Measurements from ENCODE around the gene NAE1. TPM values are rescaled to one million over a fixed set of nuclear protein-coding genes. Genes with fewer than 3 reads are reported as not detected.

NAE1 gene
- total RNA-seq, 1 experiment from 2014 or later: 123 TPM

GRCh38 chr16:66798161-66798560, 32.6 kb downstream of the NAE1 start:
- ChIA-PET CTCF (interaction anchor here (1.0 kb wide), 1 partner anchor 32 kb away, joined by 4 read pairs; the partner anchor contains the start of gene NAE1), POLR2A (no interaction called here), RAD21 (ENCODE audit: low non-redundant PET in 1 of 2, low total read pairs in 2 of 2, uncharacterized antibody in 2 of 2, unreplicated experiment in 2 of 2) (interaction anchor here in 1 of 2 experiments (0.6 kb wide), 1 partner anchor 83 kb away, joined by 6 read pairs; no protein-coding TSS in a partner anchor)
- Histone ChIP-seq H3K4me1 (ENCODE audit: control insufficient read depth in 1 of 2, insufficient read depth in 2 of 2, low read length in 2 of 2) (no peaks in the 10 kb centered on the region), H3K9me2 (ENCODE audit: insufficient read depth) (no peaks in the 10 kb centered on the region), H3K27me3 (ENCODE audit: insufficient read depth, low read length) (no peaks in the 10 kb centered on the region), H3K4me3 (replicated peaks in 1 of 2; ENCODE audit: low read depth in 1 of 2, low read length in 2 of 2) (no peak overlapping the region), H3K9ac (ENCODE audit: low read length) (no peak overlapping the region), H3K4me2 (ENCODE audit: low read length) (no peak overlapping the region), H4K20me1 (ENCODE audit: insufficient read depth) (no peaks in the 10 kb centered on the region), H3K36me3 (ENCODE audit: control insufficient read depth in 1 of 2, insufficient read depth in 2 of 2, low read length in 2 of 2) (peaks cover 3 to 6% of the 10 kb centered on the region in 2 experiments; a peak in 3 of 4 replicates), H3K9me3 (ENCODE audit: control insufficient read depth in 1 of 2, insufficient read depth in 1 of 2, low read depth in 1 of 2, low read length in 2 of 2) (no peaks in the 10 kb centered on the region), H2AFZ (ENCODE audit: low read depth, low read length, poor library complexity, severe bottlenecking) (no peak overlapping the region), H3K27ac (ENCODE audit: low read depth, low read length) (no peak overlapping the region), H3K79me2 (ENCODE audit: insufficient read depth, low read length) (no peaks in the 10 kb centered on the region)
- DNase-seq (ENCODE audit: low read depth, low spot score): no peak
- TF ChIP-seq REST (IDR thresholded peaks at IDR 0.05; ENCODE audit: low read depth) (no peak), SP1 (IDR thresholded peaks at IDR 0.05; ENCODE audit: low read depth) (no peak), CEBPB (IDR thresholded peaks at IDR 0.05; ENCODE audit: low read depth) (no peak), CTCF (IDR thresholded peaks at IDR 0.05 in 2 of 3, conservative IDR thresholded peaks at IDR 0.05 in 1 of 3; ENCODE audit: borderline replicate concordance in 1 of 3, insufficient read depth in 1 of 3, low read depth in 2 of 3, low read length in 2 of 3) (no peak), ZNF274 (IDR thresholded peaks at IDR 0.05; ENCODE audit: low read depth, low read length) (no peak), CBX3 (IDR thresholded peaks at IDR 0.05; ENCODE audit: low read depth) (no peak), SIN3A (IDR thresholded peaks at IDR 0.05; ENCODE audit: low read depth) (no peak), ZFX (IDR thresholded peaks at IDR 0.05) (no peak), RAD21 (IDR thresholded peaks at IDR 0.05; ENCODE audit: low read depth) (no peak), EGR1 (IDR thresholded peaks at IDR 0.05; ENCODE audit: low read depth) (no peak), ATF3 (IDR thresholded peaks at IDR 0.05) (no peak), YY1 (IDR thresholded peaks at IDR 0.05; ENCODE audit: extremely low read depth, insufficient replicate concordance, low read depth, low read length) (no peak), FOSL1 (IDR thresholded peaks at IDR 0.05; ENCODE audit: low read depth) (no peak), ZBTB33 (IDR thresholded peaks at IDR 0.05; ENCODE audit: extremely low read depth, insufficient replicate concordance, low read length) (no peak), ELF1 (IDR thresholded peaks at IDR 0.05; ENCODE audit: borderline replicate concordance, low read depth) (no peak), POLR2A (IDR thresholded peaks at IDR 0.05; ENCODE audit: borderline replicate concordance, extremely low read depth, insufficient read depth, insufficient read length) (no peak), MAX (IDR thresholded peaks at IDR 0.05) (no peak), POLR2AphosphoS5 (IDR thresholded peaks at IDR 0.05; ENCODE audit: low read depth, low read length) (no peak), SRF (IDR thresholded peaks at IDR 0.05; ENCODE audit: low read depth) (no peak), EZH2 (IDR thresholded peaks at IDR 0.05) (no peak)
- intact Hi-C loops (cut with micrococcal nuclease): no loop called here
- no TSS peak for BruUV-seq (replicated peaks)
- no peak for ATAC-seq
